ENCODE results near the gene VWF. TPM values are rescaled to one million over a fixed set of nuclear protein-coding genes. Genes with fewer than 3 reads are reported as not detected.

Gene VWF
- total RNA-seq, 1 donor from 2014 or later: 0.21 TPM

GRCh38 chr12:6077692-6078083 lies 46.8 kb downstream of the VWF start:
- no peak overlapping the region for H3K27ac Mint-ChIP-seq (ENCODE audit: unreplicated experiment)
- H3K9me3 Mint-ChIP-seq: no peaks in the 10 kb centered on the region
- TF ChIP-seq, protein P1, sequence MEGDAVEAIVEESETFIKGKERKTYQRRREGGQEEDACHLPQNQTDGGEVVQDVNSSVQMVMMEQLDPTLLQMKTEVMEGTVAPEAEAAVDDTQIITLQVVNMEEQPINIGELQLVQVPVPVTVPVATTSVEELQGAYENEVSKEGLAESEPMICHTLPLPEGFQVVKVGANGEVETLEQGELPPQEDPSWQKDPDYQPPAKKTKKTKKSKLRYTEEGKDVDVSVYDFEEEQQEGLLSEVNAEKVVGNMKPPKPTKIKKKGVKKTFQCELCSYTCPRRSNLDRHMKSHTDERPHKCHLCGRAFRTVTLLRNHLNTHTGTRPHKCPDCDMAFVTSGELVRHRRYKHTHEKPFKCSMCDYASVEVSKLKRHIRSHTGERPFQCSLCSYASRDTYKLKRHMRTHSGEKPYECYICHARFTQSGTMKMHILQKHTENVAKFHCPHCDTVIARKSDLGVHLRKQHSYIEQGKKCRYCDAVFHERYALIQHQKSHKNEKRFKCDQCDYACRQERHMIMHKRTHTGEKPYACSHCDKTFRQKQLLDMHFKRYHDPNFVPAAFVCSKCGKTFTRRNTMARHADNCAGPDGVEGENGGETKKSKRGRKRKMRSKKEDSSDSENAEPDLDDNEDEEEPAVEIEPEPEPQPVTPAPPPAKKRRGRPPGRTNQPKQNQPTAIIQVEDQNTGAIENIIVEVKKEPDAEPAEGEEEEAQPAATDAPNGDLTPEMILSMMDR (conservative IDR thresholded peaks at IDR 0.05): no peak
- peaks cover 8% of the 10 kb centered on the region for H3K27me3 Mint-ChIP-seq (ENCODE audit: low read depth)
- no peak overlapping the region for H3K4me3 Mint-ChIP-seq
- peaks cover 12% of the 10 kb centered on the region for H3K4me1 Mint-ChIP-seq
- no peak for DNase-seq (ENCODE audit: low read depth, low spot score)
- H3K36me3 Mint-ChIP-seq (ENCODE audit: low read depth): no peaks in the 10 kb centered on the region

DNA sequence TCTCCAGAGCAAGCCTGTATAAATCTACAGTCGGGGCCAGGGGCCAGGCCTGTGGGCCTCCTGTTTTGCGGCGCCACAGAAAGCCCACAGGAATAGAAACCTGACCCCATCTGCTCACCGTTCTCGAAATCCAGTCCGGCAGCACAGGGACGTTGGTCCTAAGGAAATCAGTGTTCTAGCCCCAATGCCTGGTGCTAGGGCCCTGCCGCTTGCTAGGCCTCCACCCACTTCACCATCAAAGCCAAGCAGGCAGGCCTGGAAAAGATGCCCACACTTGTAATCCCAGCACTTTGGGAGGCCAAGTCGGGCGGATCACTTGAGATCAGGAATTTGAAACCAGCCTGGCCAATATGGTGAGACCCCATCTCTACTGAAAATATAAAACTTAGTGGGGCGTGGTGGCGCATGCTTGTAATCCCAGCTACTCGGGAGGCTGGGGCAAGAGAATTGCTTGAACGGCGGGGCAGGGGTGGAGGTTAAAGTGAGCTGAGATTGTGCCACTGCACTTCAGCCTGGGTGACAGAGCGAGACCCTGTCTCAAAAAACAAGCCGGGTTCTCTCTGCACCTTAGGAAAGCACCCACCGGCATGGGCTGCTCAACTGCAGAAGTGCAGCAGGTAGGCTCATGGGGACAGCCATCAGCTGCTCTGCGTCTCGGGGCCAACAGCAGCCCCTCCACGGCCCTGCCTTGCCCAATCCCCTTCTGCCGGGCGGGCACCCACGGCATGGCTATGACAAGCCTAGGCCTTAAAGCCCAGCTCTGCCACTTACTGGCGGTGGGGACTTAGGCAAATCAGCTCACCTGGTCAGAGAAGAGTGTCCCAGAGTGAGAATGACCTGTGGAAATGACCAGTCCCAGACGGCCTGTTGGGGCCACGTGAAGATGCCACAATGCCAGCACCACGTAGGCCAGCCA lies 47.4 kb downstream of the VWF start:
- H3K4me1 Mint-ChIP-seq: peaks cover 12% of the 10 kb centered on the region
- peaks cover 8% of the 10 kb centered on the region for H3K27me3 Mint-ChIP-seq (ENCODE audit: low read depth)
- no peaks in the 10 kb centered on the region for H3K36me3 Mint-ChIP-seq (ENCODE audit: low read depth)
- no peak overlapping the region for H3K27ac Mint-ChIP-seq (ENCODE audit: unreplicated experiment)
- no peak for DNase-seq (ENCODE audit: low read depth, low spot score)
- H3K4me3 Mint-ChIP-seq: no peak overlapping the region
- TF ChIP-seq, protein P1 (conservative IDR thresholded peaks at IDR 0.05): no peak
- no peaks in the 10 kb centered on the region for H3K9me3 Mint-ChIP-seq

DNA sequence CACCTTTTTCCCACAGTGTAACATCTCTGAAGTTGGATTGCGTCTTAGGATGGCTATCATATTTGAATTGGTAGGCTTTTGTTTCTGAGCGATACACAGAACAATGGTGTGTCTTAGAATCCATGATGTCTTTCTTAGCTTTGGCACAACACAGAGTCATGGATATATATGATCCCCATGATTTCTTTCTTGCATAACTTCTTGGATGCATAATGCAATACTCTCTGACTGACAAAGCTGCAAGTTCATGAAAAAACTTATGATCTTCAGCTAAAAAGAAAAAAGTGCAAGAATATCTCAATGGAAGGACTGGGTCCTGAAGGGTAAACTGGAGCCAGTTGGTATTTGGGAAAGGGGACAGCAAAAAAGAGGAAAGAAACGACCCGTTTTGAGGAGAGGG lies 48.1 kb downstream of the VWF start:
- peaks cover 12% of the 10 kb centered on the region for H3K4me1 Mint-ChIP-seq
- DNase-seq (ENCODE audit: low read depth, low spot score): no peak
- H3K9me3 Mint-ChIP-seq: no peaks in the 10 kb centered on the region
- no peaks in the 10 kb centered on the region for H3K36me3 Mint-ChIP-seq (ENCODE audit: low read depth)
- H3K4me3 Mint-ChIP-seq: no peak overlapping the region
- TF ChIP-seq, protein P1 (conservative IDR thresholded peaks at IDR 0.05): no peak
- peaks cover 8% of the 10 kb centered on the region for H3K27me3 Mint-ChIP-seq (ENCODE audit: low read depth)
- no peak overlapping the region for H3K27ac Mint-ChIP-seq (ENCODE audit: unreplicated experiment)

GRCh38 chr12:6074979-6075585 lies 49.4 kb downstream of the VWF start:
- no peak for DNase-seq (ENCODE audit: low read depth, low spot score)
- Mint-ChIP-seq H3K36me3 (ENCODE audit: low read depth) (no peaks in the 10 kb centered on the region), H3K4me3 (no peak overlapping the region), H3K4me1 (peaks cover 12% of the 10 kb centered on the region), H3K9me3 (no peaks in the 10 kb centered on the region), H3K27ac (ENCODE audit: unreplicated experiment) (peak overlapping the region; percentile 59), H3K27me3 (ENCODE audit: low read depth) (peaks cover 8% of the 10 kb centered on the region)
- TF ChIP-seq, protein P1 (conservative IDR thresholded peaks at IDR 0.05): no peak

DNA sequence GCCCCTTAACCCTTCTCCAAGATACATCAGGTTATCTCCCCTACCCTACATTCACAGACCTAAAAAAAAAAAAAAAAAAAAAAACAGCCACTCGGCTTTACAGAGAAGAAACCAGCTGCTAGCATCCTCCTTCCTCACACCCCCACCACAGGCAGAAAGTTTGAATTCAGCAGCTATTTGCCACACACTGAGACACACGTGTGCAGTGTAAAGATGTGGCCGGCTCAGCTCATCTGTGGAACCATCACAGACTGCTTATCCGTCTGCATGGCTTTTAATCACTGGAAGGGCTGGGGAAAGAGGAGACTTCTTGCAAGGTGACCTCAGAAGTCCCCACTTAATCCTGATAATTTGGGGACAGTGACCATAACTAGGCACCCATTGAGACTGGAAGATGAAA lies 50.0 kb downstream of the VWF start:
- H3K4me1 Mint-ChIP-seq: peaks cover 12% of the 10 kb centered on the region
- no peak for DNase-seq (ENCODE audit: low read depth, low spot score)
- no peak overlapping the region for H3K27ac Mint-ChIP-seq (ENCODE audit: unreplicated experiment)
- H3K9me3 Mint-ChIP-seq: no peaks in the 10 kb centered on the region
- TF ChIP-seq, protein P1 (conservative IDR thresholded peaks at IDR 0.05): no peak
- peaks cover 8% of the 10 kb centered on the region for H3K27me3 Mint-ChIP-seq (ENCODE audit: low read depth)
- H3K36me3 Mint-ChIP-seq (ENCODE audit: low read depth): no peaks in the 10 kb centered on the region
- H3K4me3 Mint-ChIP-seq: no peak overlapping the region
